ACHN (cell line): ENCODE measurements around the gene WDR91.

Experiments used
- DNase-seq: peaks from one replicate; pipeline ENCODE4 v3.0.0-alpha.2; 2015
- in situ Hi-C: cut with HindIII; loops from 2 replicates; pipeline ENCODE4 v1.10.0; 2017; ENCODE audit warnings: low sequenced_read_pairs, low pct_ligation_motif_present, low pct_unique_long_range_greater_than_20kb

WDR91 gene

GRCh38 chr7:135211179-135211945 is at the start of gene WDR91:
WDR91 (minus strand) TSS chr7:135211526; CDS start chr7:135211502, 24 bp downstream.
- in situ Hi-C loops, result no loop called here

GRCh38 chr7:135260470-135260869 is 49.1 kb upstream of the WDR91 start:
- DNase-seq, result no peak

More at GRCh38 chr7:135211179-135211945, at the start of gene WDR91:
- peak; percentile 95 for DNase-seq

GRCh38 chr7:135259702-135260101 is 48.4 kb upstream of the WDR91 start:
- in situ Hi-C loops, result no loop called here
- no peak for DNase-seq

More at GRCh38 chr7:135260470-135260869, 49.1 kb upstream of the WDR91 start:
- in situ Hi-C loops, result no loop called here

- in situ Hi-C loops, result no loop called here
- DNase-seq, result no peak
Measured at GRCh38 chr7:135258585-135258984, 47.3 kb upstream of the WDR91 start.

- in situ Hi-C loops, result no loop called here
- no peak for DNase-seq
Measured at GRCh38 chr7:135257790-135258189, 46.5 kb upstream of the WDR91 start.

GRCh38 chr7:135253851-135254771 is 42.8 kb upstream of the WDR91 start:
- in situ Hi-C loops, result no loop called here
- DNase-seq, result peak; percentile 59

- in situ Hi-C loops, result no loop called here
- no peak for DNase-seq
Measured at GRCh38 chr7:135251496-135252391, 40.4 kb upstream of the WDR91 start.

GRCh38 chr7:135248546-135248945 is 37.2 kb upstream of the WDR91 start:
- in situ Hi-C loops, result no loop called here
- DNase-seq, result no peak

GRCh38 chr7:135247746-135248471 is 36.6 kb upstream of the WDR91 start:
- in situ Hi-C loops, result no loop called here
- no peak for DNase-seq

GRCh38 chr7:135246191-135246825 is 35.0 kb upstream of the WDR91 start:
- DNase-seq, result no peak
- in situ Hi-C loops, result no loop called here

GRCh38 chr7:135245226-135246190 is 34.2 kb upstream of the WDR91 start:
- in situ Hi-C loops, result no loop called here
- no peak for DNase-seq

GRCh38 chr7:135242096-135242684 is 30.9 kb upstream of the WDR91 start:
- in situ Hi-C loops, result no loop called here
- no peak for DNase-seq

GRCh38 chr7:135240441-135240840 is 29.1 kb upstream of the WDR91 start:
- no peak for DNase-seq
- in situ Hi-C loops, result no loop called here

- in situ Hi-C loops, result no loop called here
- DNase-seq, result no peak
Measured at GRCh38 chr7:135239263-135239662, 27.9 kb upstream of the WDR91 start.

- DNase-seq, result peak; percentile 25
- in situ Hi-C loops, result no loop called here
Measured at GRCh38 chr7:135238112-135238744, 26.9 kb upstream of the WDR91 start.

GRCh38 chr7:135236727-135237126 is 25.4 kb upstream of the WDR91 start:
- in situ Hi-C loops, result no loop called here
- peak; percentile 94 for DNase-seq
